Hepatocyte (in vitro differentiated cells): ENCODE measurements around the gene NKD1. TPM values are rescaled to one million over a fixed set of nuclear protein-coding genes. Genes with fewer than 3 reads are reported as not detected.

Experiments
- DNase-seq: peaks from one replicate; pipeline ENCODE4 v3.0.0-alpha.2; 2016; ENCODE audit warnings: low spot score
- H2AFZ ChIP-seq: fragments of 200-600 bp; sonication (generic); 2 replicates; pipeline ENCODE4 v1.6.0; 2016; ENCODE audit warnings: antibody characterized with exemption, mild to moderate bottlenecking
- H3K27ac ChIP-seq: fragments of 200-600 bp; sonication (generic); 2 replicates; pipeline ENCODE4 v1.5.1; 2016; ENCODE audit warnings: mild to moderate bottlenecking
- H3K27me3 ChIP-seq: fragments of 200-600 bp; sonication (generic); 2 replicates; pipeline ENCODE4 v1.6.1; 2016
- H3K36me3 ChIP-seq: fragments of 200-600 bp; sonication (generic); replicated peaks from 2 replicates; pipeline ENCODE4 v1.5.1; 2016; ENCODE audit warnings: low read depth; ENCODE audit not compliant: insufficient read depth
- H3K4me1 ChIP-seq: fragments of 200-600 bp; sonication (generic); 2 replicates; pipeline ENCODE4 v1.5.1; 2016; ENCODE audit warnings: mild to moderate bottlenecking, moderate library complexity; ENCODE audit not compliant: insufficient read depth
- H3K4me2 ChIP-seq: fragments of 200-600 bp; sonication (generic); 2 replicates; pipeline ENCODE4 v1.6.0; 2016
- H3K4me3 ChIP-seq: fragments of 200-600 bp; sonication (generic); 2 replicates; pipeline ENCODE4 v1.5.1; 2016; ENCODE audit warnings: mild to moderate bottlenecking
- H3K79me2 ChIP-seq: fragments of 200-600 bp; sonication (generic); 2 replicates; pipeline ENCODE4 v1.6.0; 2017; ENCODE audit warnings: mild to moderate bottlenecking
- H3K9me2 ChIP-seq: fragments of 200-600 bp; sonication (generic); replicated peaks from 2 replicates; pipeline ENCODE4 v1.6.0; 2017; ENCODE audit warnings: mild to moderate bottlenecking; ENCODE audit not compliant: insufficient read depth
- H3K9me3 ChIP-seq: fragments of 200-600 bp; sonication (generic); 2 replicates; pipeline ENCODE4 v1.5.1; 2016; ENCODE audit warnings: low read depth, mild to moderate bottlenecking
- H4K20me1 ChIP-seq: fragments of 200-600 bp; sonication (generic); 2 replicates; pipeline ENCODE4 v1.6.0; 2016; ENCODE audit warnings: mild to moderate bottlenecking; ENCODE audit not compliant: insufficient read depth, poor library complexity, severe bottlenecking
- CTCF ChIP-seq: fragments of 200-600 bp; sonication (generic); IDR thresholded peaks from 2 replicates; pipeline ENCODE4 v1.5.1; 2016; ENCODE audit warnings: antibody characterized with exemption, mild to moderate bottlenecking; ENCODE audit not compliant: poor library complexity
- EZH2 ChIP-seq: fragments of 200-600 bp; sonication (generic); IDR thresholded peaks from 2 replicates; pipeline ENCODE4 v1.6.1; 2016; ENCODE audit warnings: antibody characterized with exemption, mild to moderate bottlenecking, borderline replicate concordance
- EZH2phosphoT487 ChIP-seq: fragments of 200-600 bp; sonication (generic); IDR thresholded peaks from one replicate; pipeline ENCODE4 v1.6.1; 2018; ENCODE audit warnings: antibody characterized with exemption, mild to moderate bottlenecking, low read depth, moderate library complexity; ENCODE audit not compliant: unreplicated experiment, severe bottlenecking
- WGBS: methylation state at CpG from one replicate; pipeline ENCODE4 v1.1.6; 2016; ENCODE audit warnings: low lambda C conversion rate; ENCODE audit errors: missing lambda C conversion rate; 5-methylcytosine and 5-hydroxymethylcytosine counted together
- polyA plus RNA-seq: library from polyadenylated mRNA; unstranded; fragments of >200 nt; fragmentation: Nextera tagmentation; extraction: Ambion mirVana; gene quantifications from 2 replicates; pipeline ENCODE4 v1.2.1, GENCODE V29; 2016
- total RNA-seq: library from RNA; depleted of rRNA; stranded (reverse); fragments of >200 nt; gene quantifications from 2 replicates; pipeline ENCODE4 v1.2.3, GENCODE V29; 2014

Gene NKD1
- total and polyA plus RNA-seq, 2 experiments from 2014 or later: 5.9 to 26.3 TPM

- DNase-seq: no peak
- Histone ChIP-seq H3K4me1 (peaks cover 3% of the 10 kb centered on the region), H3K36me3 (no peaks in the 10 kb centered on the region), H3K4me3 (no peak overlapping the region), H2AFZ (no peak overlapping the region), H3K4me2 (no peak overlapping the region), H3K79me2 (no peaks in the 10 kb centered on the region), H3K9me3 (no peaks in the 10 kb centered on the region), H3K27ac (no peak overlapping the region), H3K9me2 (no peaks in the 10 kb centered on the region), H4K20me1 (no peaks in the 10 kb centered on the region), H3K27me3 (no peaks in the 10 kb centered on the region)
- WGBS: 97% methylated on average over 22 of the region's 30 CpGs
- TF ChIP-seq CTCF (no peak), EZH2phosphoT487 (no peak), EZH2 (no peak)
Observed at GRCh38 chr16:50632927-50633800, 85.0 kb downstream of the NKD1 start.

GRCh38 chr16:50634090-50634489 is 85.9 kb downstream of the NKD1 start:
- no peaks in the 10 kb centered on the region for H3K9me2 ChIP-seq
- no peak for DNase-seq
- H3K27me3 ChIP-seq: no peaks in the 10 kb centered on the region
- no peaks in the 10 kb centered on the region for H3K36me3 ChIP-seq
- H3K4me3 ChIP-seq: no peak overlapping the region
- no peak overlapping the region for H2AFZ ChIP-seq
- H3K4me1 ChIP-seq: peaks cover 3% of the 10 kb centered on the region
- no peaks in the 10 kb centered on the region for H3K79me2 ChIP-seq
- H3K27ac ChIP-seq: no peak overlapping the region
- TF ChIP-seq EZH2phosphoT487: no peak
- no peak for TF ChIP-seq CTCF
- TF ChIP-seq EZH2: no peak
- H3K9me3 ChIP-seq: no peaks in the 10 kb centered on the region
- no peak overlapping the region for H3K4me2 ChIP-seq
- 98% methylated on average over 7 of the region's 7 CpGs for WGBS
- no peaks in the 10 kb centered on the region for H4K20me1 ChIP-seq

- H3K36me3 ChIP-seq: no peaks in the 10 kb centered on the region
- no peaks in the 10 kb centered on the region for H3K9me2 ChIP-seq
- H3K4me2 ChIP-seq: no peak overlapping the region
- peaks cover 3% of the 10 kb centered on the region for H3K4me1 ChIP-seq
- no peak for DNase-seq
- TF ChIP-seq EZH2phosphoT487: no peak
- no peak for TF ChIP-seq CTCF
- no peak for TF ChIP-seq EZH2
- no peaks in the 10 kb centered on the region for H3K27me3 ChIP-seq
- no peaks in the 10 kb centered on the region for H3K79me2 ChIP-seq
- no peaks in the 10 kb centered on the region for H3K9me3 ChIP-seq
- 94% methylated on average over 1 of the region's 1 CpG for WGBS
- no peak overlapping the region for H3K27ac ChIP-seq
- H3K4me3 ChIP-seq: no peak overlapping the region
- no peak overlapping the region for H2AFZ ChIP-seq
- H4K20me1 ChIP-seq: no peaks in the 10 kb centered on the region
Observed at GRCh38 chr16:50634947-50635346, 86.8 kb downstream of the NKD1 start.
